ENCODE data around the gene RHAG.

DNA sequence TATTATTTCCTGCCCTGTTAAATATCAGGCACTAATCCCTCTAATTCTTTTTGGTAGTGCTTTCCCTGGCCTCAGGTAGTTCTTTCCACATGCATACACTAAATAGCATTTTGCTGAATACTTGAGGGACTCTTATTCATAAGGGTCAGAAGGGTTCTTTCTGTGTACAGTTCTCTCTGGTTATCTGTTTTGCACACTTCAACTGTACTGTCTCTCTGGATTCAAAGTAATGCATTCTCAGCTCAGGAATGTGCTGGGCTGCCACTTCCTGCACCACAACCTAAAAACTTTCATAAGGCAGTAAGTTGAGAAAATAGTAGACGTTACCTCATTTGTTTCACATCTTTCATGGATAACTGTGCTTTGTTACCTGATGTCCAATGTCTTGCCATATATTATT is 54.1 kb downstream of the RHAG start:
- TF ChIP-seq POLR2AphosphoS5 (IDR thresholded peaks at IDR 0.05; ENCODE audit: low read depth) (no peak), EZH2 (IDR thresholded peaks at IDR 0.05; ENCODE audit: low read depth, unreplicated experiment) (no peak)
- TF ChIP-seq, protein P1, sequence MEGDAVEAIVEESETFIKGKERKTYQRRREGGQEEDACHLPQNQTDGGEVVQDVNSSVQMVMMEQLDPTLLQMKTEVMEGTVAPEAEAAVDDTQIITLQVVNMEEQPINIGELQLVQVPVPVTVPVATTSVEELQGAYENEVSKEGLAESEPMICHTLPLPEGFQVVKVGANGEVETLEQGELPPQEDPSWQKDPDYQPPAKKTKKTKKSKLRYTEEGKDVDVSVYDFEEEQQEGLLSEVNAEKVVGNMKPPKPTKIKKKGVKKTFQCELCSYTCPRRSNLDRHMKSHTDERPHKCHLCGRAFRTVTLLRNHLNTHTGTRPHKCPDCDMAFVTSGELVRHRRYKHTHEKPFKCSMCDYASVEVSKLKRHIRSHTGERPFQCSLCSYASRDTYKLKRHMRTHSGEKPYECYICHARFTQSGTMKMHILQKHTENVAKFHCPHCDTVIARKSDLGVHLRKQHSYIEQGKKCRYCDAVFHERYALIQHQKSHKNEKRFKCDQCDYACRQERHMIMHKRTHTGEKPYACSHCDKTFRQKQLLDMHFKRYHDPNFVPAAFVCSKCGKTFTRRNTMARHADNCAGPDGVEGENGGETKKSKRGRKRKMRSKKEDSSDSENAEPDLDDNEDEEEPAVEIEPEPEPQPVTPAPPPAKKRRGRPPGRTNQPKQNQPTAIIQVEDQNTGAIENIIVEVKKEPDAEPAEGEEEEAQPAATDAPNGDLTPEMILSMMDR (conservative IDR thresholded peaks at IDR 0.05; ENCODE audit: low read depth in 2 of 2): no peak
- TF ChIP-seq, protein P2, sequence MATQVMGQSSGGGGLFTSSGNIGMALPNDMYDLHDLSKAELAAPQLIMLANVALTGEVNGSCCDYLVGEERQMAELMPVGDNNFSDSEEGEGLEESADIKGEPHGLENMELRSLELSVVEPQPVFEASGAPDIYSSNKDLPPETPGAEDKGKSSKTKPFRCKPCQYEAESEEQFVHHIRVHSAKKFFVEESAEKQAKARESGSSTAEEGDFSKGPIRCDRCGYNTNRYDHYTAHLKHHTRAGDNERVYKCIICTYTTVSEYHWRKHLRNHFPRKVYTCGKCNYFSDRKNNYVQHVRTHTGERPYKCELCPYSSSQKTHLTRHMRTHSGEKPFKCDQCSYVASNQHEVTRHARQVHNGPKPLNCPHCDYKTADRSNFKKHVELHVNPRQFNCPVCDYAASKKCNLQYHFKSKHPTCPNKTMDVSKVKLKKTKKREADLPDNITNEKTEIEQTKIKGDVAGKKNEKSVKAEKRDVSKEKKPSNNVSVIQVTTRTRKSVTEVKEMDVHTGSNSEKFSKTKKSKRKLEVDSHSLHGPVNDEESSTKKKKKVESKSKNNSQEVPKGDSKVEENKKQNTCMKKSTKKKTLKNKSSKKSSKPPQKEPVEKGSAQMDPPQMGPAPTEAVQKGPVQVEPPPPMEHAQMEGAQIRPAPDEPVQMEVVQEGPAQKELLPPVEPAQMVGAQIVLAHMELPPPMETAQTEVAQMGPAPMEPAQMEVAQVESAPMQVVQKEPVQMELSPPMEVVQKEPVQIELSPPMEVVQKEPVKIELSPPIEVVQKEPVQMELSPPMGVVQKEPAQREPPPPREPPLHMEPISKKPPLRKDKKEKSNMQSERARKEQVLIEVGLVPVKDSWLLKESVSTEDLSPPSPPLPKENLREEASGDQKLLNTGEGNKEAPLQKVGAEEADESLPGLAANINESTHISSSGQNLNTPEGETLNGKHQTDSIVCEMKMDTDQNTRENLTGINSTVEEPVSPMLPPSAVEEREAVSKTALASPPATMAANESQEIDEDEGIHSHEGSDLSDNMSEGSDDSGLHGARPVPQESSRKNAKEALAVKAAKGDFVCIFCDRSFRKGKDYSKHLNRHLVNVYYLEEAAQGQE (IDR thresholded peaks at IDR 0.05; ENCODE audit: unreplicated experiment): no peak
- TF ChIP-seq, protein P3, sequence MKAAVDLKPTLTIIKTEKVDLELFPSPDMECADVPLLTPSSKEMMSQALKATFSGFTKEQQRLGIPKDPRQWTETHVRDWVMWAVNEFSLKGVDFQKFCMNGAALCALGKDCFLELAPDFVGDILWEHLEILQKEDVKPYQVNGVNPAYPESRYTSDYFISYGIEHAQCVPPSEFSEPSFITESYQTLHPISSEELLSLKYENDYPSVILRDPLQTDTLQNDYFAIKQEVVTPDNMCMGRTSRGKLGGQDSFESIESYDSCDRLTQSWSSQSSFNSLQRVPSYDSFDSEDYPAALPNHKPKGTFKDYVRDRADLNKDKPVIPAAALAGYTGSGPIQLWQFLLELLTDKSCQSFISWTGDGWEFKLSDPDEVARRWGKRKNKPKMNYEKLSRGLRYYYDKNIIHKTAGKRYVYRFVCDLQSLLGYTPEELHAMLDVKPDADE (IDR thresholded peaks at IDR 0.05): no peak

Data from GM23338 (cell line).